Fibroblast of skin of right quadriceps (primary cell): Measurements from ENCODE around the gene DNM2.

Experiments used
- DNase-seq: peaks from one replicate; pipeline ENCODE4 v3.0.0-alpha.2; 2013

Gene DNM2

DNA sequence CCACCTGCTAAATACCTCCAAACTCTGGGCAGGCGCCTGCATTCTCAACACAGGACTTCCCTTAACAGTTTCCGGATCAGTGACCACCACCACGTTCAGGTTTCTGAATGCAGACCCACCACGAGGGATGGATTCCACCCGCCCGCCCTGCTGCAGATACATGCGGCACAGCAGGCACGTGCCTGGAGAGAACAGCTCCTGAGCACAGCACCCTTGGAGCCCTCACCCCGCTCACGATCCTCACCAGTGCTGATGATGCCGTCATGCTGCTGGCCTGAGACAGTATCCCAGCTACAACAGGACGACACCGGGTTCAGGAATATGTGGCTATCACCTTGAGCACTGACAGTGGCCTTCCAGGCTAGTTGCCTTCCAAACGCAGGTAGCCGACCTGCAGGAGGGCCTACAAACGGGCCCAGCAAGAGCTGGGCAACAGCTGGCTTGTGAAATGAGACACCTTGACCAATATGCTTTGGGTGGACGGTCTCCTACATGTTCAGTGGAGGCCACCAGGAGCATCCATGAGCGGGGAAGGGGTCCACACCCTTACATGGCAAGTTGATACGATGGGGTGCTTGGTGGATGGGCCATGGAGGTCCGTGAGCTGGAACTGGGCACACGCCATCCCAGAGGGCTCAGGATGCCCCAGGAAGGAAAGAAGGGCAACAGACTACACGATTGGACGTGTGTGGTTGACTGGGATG, 26.5 kb upstream of the DNM2 start:
- DNase-seq: no peak

DNA sequence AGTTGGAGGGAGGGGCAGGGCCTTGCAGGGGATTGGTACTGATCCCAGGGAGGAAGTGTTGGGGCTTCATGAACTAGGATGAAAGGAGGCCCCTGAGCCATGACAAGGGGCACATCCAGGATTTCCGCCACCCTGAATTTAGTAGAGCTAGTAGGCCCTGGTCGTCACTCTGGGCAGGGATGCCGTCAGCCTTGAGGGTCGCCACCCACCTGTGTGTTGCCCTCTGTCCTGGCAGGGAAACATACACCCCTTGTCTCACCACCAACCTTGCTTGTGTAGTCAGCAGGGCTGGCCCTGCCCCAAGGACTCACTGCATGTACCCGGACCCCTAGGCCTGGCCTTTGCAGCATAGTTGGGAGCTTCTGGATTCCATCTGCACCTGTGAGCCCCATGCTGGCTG, 26.0 kb upstream of the DNM2 start:
- no peak for DNase-seq

- DNase-seq: no peak
Observed at GRCh38 chr19:10692673-10693264, 25.1 kb upstream of the DNM2 start.

DNA sequence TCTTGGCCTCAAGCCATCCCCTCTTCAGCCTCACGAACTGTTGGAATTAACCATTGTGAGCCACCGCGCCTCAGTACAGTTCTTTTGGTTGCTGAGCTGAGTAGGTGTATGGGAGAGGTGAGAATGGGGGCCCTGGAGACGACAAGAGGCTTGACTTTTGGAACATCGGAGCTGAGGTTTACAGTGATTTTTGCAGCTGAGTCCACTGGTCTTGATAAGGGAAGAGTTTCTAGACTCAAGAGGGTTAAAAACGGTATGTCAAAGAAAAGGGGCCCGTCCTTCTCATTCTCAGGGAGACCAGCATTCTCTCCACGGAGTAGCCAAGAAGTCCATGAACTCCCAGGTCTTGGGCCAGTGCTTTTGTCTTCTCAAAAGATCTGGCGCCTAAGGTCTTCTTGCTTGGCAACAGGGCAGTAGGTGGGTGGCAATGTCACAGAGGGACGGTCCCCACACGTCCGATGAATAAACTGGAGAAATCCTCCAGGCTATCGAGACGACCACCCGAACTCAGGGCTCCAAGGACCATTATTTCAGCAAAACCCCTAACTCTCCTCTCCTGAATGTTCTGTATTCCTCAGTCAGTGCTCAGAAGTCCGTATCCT, 23.1 kb upstream of the DNM2 start:
- DNase-seq: no peak

DNA sequence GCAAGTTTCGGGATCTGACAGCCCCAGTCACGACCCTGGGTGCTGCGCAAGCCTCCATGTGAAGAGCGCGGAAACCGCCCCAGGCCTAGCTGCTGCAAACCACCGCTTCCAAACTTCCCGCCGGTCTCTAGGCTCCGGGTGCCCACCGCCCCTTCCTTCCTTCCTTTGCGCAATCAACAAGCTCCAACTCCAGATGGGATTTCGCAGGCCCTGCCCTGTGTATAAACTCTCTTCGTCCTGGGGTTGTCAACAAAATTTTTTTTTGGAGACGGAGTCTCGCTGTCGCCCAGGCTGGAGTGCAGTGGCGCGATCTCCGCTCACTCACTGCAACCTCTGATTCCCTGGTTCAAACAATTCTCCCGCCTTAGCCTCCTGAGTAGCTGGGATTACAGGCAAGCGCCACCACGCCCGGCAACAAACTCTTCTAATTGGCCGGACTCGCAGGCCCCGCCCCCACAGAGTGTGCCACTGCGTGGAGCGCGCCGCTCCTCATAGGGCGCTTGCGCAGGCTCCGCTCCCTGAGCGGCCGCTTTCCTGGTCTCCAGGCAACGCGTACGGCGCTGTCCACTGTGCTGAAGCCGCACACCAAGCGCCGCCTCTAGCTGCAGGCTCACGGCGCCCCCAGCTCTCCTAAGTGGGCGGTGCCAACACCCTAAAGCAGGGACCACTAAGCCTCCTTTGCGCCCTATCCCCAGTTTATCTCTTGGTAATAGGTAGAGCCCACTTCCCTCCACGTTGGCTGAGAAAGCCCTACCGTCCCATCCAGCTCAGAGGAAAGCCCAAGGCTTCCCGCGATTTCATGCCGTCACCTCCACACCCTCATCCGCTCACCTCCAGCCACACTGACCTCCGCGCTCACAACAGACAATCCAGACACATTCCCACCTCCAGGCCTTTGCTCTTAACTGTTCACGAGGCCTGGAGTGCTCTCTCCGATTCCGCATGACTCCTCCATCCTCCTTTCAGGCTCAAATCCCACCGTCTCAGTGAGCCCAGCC, 22.2 kb upstream of the DNM2 start:
- DNase-seq: peak; percentile 92

DNA sequence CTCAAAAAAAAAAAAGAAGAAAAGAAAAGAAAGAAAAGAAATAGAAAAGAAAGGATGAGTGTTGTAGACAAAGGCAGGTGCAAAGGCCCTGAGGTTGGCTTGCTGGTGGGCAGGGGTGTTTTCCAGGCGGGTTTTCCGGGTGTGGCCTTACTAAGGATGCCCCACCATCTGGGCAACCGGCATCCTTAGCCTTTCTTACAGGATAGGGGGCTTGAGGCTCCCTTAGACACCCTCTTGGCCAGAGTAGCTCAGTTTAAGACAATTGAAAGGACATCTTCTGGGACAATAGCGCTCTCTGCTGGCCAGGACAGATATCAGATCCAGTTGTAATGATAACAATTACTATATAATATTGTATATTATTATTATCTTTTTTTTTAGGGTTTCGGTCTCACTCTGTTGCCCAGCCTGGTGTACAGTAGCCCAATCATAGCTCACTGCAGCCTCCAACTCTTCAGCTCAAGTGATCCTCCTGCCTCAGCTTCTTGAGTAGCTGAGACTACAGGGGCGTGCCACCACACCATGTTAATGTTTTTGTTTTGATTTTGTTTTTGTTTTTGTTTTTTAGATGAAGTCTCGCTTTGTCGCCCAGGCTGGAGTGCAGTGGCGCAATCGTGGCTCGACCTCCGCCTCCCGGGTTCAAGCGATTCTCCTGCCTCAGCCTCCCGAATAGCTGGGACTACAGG, 18.1 kb upstream of the DNM2 start:
- peak; percentile 52 for DNase-seq

DNA sequence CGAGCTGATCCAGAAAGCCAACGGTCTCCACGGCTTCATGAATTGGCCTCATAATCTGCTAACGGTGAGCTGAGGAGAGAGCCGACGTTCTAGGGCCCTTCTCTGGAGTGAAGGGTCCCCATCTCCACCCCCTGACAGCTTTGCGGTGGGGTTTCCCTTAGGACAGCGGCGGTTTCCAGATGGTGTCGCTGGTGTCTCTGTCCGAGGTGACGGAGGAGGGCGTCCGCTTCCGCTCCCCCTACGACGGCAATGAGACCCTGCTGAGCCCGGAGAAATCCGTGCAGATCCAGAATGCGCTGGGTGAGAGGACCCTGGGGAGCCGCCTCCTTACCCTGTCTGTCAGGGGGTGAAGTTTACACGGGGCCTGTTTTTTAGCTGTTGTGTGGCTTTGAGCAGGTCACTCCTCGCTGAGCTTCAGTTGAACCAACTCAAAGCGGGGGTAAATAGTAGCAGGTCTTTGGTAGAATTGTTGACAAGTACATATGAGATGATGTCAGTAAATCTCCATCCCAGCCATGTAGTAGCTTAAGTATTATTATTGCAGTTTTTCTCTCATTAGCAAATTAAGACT, 15.8 kb upstream of the DNM2 start:
- no peak for DNase-seq

DNA sequence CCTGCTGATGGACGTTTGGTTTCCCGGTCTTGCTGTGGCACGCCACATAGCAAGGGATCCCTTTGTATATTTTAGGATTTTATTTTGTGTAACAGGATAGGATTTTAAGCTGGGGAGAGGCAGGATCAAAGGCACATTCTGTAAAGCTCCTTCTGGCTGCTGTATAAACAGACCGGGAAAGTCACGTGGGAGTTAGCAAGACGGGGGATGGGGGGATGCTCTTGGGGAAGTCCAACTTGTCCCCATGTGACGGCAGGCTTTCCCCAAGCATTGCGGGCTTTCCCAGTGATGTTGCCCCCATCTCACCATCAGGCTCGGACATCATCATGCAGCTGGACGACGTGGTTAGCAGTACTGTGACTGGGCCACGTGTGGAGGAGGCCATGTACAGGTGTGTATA, 10.9 kb upstream of the DNM2 start:
- DNase-seq: no peak

DNA sequence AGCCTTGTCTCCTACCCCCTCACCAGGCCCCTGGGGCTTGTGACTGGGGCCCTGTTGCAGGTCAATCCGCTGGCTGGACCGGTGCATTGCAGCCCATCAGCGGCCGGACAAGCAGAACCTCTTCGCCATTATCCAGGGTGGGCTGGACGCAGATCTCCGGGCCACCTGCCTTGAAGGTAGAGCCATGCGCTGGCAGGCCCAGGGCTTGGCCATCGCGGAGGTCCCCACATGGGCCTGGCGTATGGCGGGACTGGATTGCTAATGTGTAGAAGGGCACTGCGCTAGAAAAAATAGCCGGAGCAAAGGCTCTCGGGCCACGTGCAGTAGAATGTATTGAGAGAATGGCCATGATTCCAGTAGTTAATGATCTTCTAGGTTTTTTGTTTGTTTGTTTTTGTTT, 10.4 kb upstream of the DNM2 start:
- no peak for DNase-seq

GRCh38 chr19:10708291-10708690, 9.6 kb upstream of the DNM2 start:
- no peak for DNase-seq

DNA sequence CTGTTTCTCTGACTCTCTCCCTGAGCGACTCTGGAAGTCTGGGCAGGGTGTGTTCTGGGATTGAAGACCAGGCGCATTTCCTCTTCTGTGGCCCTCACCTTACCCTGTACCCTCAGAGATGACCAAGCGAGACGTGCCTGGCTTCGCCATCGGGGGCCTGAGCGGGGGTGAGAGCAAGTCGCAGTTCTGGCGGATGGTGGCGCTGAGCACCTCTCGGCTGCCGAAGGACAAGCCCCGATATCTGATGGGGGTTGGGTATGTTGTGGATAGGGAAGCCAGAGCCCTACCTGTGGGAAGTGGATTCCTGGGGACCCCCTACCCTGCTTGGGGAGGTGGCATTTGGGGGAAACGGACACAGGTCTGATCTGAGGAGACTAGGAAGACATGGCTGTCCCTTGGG, 5.8 kb upstream of the DNM2 start:
- DNase-seq: no peak

- no peak for DNase-seq
Observed at GRCh38 chr19:10712754-10713153, 5.1 kb upstream of the DNM2 start.

- no peak for DNase-seq
Observed at GRCh38 chr19:10713317-10713716, 4.6 kb upstream of the DNM2 start.

DNA sequence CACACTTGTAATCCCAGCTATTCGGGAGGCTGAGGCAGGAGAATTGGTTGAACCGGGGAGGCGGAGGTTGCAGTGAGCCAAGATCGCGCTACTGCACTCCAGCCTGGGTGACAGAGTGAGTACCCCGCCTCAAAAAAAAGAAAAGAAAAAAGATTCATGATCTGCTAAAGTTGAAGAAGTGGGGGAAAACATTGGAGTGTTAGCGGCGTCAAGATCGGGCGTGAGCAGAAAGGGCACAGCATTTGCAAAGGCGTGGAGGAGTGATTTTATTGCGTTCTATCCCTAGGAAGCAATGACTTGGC, 874 bp upstream of the DNM2 start:
- DNase-seq: no peak

GRCh38 chr19:10718205-10719196, 622 bp downstream of the DNM2 start:
- DNase-seq: no peak

DNA sequence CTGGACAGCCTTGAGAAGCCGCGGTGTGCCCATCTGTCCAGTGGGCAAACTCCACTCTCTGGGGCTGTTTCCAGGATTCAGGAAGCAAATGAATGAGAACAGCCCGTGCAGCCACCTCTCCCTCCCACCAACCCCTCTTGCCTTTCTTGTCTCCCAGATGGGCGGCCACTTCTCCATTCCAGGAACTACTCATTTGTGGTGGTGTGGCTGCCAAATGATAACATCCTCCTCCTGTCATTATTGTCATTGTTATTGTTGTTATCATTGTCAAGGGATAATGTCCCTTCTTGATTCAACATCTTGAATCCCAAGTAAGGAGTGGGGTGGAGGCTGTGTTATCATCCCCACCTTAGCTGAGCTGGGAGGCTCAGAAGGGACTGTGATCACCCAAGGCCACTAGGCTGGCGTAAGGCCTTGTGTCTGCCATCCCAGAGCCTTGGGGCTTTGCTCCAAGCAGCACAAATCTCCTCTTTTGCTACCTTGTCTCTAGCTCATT, 1.6 kb downstream of the DNM2 start:
- no peak for DNase-seq

GRCh38 chr19:10720607-10721125, 2.8 kb downstream of the DNM2 start:
- no peak for DNase-seq

DNA sequence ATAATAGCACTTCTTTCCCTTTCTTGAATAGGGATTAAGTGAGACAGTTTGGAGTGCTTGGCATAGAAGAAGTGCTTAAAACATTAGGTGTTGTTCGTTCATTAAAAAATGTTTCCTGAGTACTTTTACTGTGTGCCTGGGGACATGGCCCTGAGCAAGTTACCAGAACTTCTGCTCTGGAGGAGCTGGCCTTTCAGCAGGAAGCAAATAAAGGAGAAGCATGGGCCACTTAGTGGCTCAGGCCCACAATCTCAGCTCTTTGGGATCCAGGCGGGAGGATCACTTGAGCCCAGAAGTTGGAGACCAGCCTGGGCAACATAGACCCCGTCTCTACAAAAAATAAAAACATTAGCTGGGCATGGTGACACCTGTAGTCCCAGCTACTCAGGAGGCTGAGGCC, 5.7 kb downstream of the DNM2 start:
- DNase-seq: no peak

GRCh38 chr19:10724573-10725071, 6.7 kb downstream of the DNM2 start:
- DNase-seq: peak; percentile 35

- DNase-seq: no peak
Observed at GRCh38 chr19:10725415-10725814, 7.5 kb downstream of the DNM2 start.

- DNase-seq: no peak
Observed at GRCh38 chr19:10726268-10726667, 8.4 kb downstream of the DNM2 start.
